Muscle layer of duodenum (tissue), 2 donors: ENCODE data around the gene SHROOM3.
"Not testable (repeated sequence)": the region's sequence is repeated elsewhere in the genome, so short reads cannot be mapped to it uniquely, and the experiment has no call there.

Experiments used
- H3K27ac ChIP-seq: one replicate; pipeline ENCODE4 v1.7.0; 2013; ENCODE audit warnings: mild to moderate bottlenecking, low read length
- H3K27me3 ChIP-seq: one replicate; pipeline ENCODE4 v1.7.0; 2013; ENCODE audit warnings: low read depth, mild to moderate bottlenecking, control low read depth, low read length
- H3K36me3 ChIP-seq, 2 donors: one replicate each; pipeline ENCODE4 v1.7.0; 2013; ENCODE audit warnings: low read length in 2 of 2, control low read depth in 1 of 2, mild to moderate bottlenecking in 1 of 2; ENCODE audit not compliant: insufficient read depth in 2 of 2, control insufficient read depth in 1 of 2
- H3K4me1 ChIP-seq, 2 donors: one replicate each; pipeline ENCODE4 v1.7.0; 2013; ENCODE audit warnings: low read length in 2 of 2, mild to moderate bottlenecking in 2 of 2, control low read depth in 1 of 2, moderate library complexity in 1 of 2; ENCODE audit not compliant: insufficient read depth in 2 of 2, control insufficient read depth in 1 of 2
- H3K4me3 ChIP-seq, 2 donors: one replicate each; pipeline ENCODE4 v1.7.0; 2013; ENCODE audit warnings: low read length in 2 of 2, low read depth in 1 of 2, mild to moderate bottlenecking in 1 of 2
- H3K9me3 ChIP-seq, 2 donors: one replicate each; pipeline ENCODE4 v1.7.0; 2013; ENCODE audit warnings: low read length in 2 of 2, control low read depth in 1 of 2, mild to moderate bottlenecking in 1 of 2; ENCODE audit not compliant: control insufficient read depth in 1 of 2
- donor health status: healthy.

SHROOM3 gene

DNA sequence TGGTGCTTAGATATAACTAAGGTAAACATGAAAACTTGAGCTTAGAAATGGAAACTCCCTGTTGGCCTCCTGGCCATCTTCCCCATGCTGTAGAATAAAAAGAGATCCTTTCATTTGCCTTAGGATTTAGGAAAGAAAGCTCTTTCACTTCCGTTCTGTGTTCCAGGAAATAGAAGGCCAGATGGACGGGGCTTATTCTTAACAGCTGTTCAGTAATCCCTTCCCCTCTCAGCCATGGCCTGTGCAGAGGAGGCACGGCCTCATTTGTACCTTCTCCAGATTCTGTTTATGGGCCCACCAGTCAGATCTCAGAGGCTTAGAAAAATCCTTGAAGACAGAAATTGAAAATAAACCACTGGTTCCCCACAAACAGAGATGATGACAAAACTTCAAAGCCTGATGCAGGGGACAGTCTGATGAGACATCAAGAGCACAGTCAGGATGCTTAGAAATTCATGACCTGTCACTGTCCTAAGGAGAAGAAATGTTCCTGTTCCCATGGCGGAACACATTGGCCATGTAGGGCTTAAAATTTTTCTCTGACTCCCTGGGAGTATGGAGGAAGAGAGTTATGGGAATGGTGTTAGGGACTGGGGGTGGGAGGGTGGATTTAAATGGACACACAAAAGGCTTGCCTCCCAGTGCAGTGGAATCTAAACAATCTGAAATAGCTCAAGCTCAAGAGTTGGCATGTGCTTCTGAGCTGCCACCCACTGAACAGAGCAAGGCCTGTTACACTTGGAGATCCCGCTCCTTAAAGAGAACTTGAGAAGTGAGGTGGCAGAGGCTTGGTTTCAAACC lies 274.1 kb downstream of the SHROOM3 start:
- H3K4me3 ChIP-seq = no peak overlapping the region
- H3K27me3 ChIP-seq = no peaks in the 10 kb centered on the region
- peaks cover 8 to 10% of the 10 kb centered on the region in 2 donors for H3K4me1 ChIP-seq
- no peaks in the 10 kb centered on the region for H3K36me3 ChIP-seq
- no peaks in the 10 kb centered on the region for H3K9me3 ChIP-seq
- H3K27ac ChIP-seq = peak overlapping the region; percentile 68

DNA sequence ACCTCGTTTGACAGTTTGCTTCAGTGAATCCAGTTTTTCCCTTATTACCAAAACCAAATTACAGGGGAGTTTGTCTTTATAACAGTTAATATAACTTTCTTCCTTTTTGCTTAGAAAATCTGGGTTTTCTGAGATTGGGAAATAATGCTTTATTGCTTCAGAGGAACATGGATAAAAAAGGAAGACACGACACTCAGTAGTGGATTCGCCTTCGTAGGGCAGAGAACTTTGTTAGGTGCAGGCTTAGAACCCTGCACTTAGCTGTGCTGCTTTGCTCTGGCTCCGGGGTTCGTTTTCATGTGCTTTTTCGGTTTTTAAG lies 274.7 kb downstream of the SHROOM3 start:
- no peaks in the 10 kb centered on the region for H3K36me3 ChIP-seq
- peak overlapping the region; percentile 68 for H3K27ac ChIP-seq
- no peaks in the 10 kb centered on the region for H3K9me3 ChIP-seq
- H3K4me3 ChIP-seq = no peak overlapping the region
- peaks cover 3 to 4% of the 10 kb centered on the region in 2 donors for H3K4me1 ChIP-seq
- H3K27me3 ChIP-seq = no peaks in the 10 kb centered on the region

DNA sequence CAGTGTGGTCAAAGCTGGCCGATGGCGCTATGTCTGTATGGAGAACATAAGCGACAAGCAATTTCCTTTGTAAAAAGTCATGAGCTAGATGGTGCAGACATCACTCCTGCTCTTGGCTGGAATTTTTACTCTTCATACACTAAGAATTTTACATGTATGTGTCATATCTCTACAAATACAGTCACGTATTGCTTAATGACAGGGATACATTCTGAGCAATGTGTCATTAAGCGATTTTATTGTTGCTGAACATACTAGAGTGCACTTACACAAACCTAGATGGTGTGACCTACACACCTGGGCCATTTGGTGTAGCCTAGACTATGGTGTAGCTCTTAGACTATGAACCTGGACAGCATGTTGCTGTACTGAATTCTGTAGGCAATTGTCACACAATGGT lies 277.5 kb downstream of the SHROOM3 start:
- Histone ChIP-seq H3K4me3 (no peak overlapping the region), H3K27me3 (no peaks in the 10 kb centered on the region), H3K36me3 (no peaks in the 10 kb centered on the region), H3K9me3 (no peaks in the 10 kb centered on the region), H3K27ac (no peak overlapping the region), H3K4me1 (no peaks in the 10 kb centered on the region)

DNA sequence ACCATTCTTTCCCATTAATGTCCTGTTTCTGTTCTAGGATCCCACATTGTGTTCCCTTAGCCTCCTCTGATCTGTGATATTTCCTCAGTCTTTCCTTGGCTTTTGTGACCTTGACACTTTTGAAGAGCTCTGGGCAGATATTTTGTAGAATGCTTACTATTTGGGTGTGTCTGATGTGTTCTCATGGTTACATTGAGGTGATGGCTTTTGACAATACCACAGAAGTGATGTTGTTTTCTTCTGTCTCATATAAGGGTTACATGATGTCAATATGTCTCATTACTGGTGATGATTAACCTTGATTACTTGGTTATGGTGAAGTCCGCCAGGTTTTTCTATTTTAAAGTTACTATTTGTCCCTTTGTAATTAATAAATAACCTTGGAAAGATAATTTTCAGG lies 279.2 kb downstream of the SHROOM3 start:
- Histone ChIP-seq H3K9me3 (no peaks in the 10 kb centered on the region), H3K27me3 (no peaks in the 10 kb centered on the region), H3K36me3 (no peaks in the 10 kb centered on the region), H3K27ac (no peak overlapping the region), H3K4me1 (no peaks in the 10 kb centered on the region), H3K4me3 (no peak overlapping the region)

DNA sequence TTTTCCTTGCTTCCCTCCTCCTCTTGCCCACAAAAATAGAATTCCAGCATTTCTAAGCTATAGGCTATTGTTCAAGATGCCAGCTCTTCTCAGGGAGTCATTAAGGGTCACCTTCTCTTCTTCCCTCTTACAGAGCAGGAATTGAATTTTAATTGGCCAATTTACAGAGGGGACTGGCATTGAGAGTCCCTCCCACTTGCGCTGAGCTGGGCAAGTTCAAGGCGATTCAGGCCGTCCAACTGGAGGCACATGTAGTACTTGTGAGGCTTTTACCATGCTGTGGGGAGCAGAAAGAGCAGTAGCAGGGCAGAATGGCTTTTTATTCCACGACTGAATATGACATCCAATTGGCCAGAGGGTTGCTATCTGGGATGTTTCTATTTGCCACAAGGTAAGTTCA lies 281.0 kb downstream of the SHROOM3 start:
- no peaks in the 10 kb centered on the region for H3K27me3 ChIP-seq
- no peak overlapping the region for H3K4me3 ChIP-seq
- no peaks in the 10 kb centered on the region for H3K4me1 ChIP-seq
- H3K9me3 ChIP-seq = no peaks in the 10 kb centered on the region
- H3K36me3 ChIP-seq = no peaks in the 10 kb centered on the region
- no peak overlapping the region for H3K27ac ChIP-seq

GRCh38 chr4:76716658-76717057 lies 281.6 kb downstream of the SHROOM3 start:
- Histone ChIP-seq H3K9me3 (no peaks in the 10 kb centered on the region), H3K4me3 (no peak overlapping the region), H3K27ac (no peak overlapping the region), H3K27me3 (no peaks in the 10 kb centered on the region), H3K4me1 (no peaks in the 10 kb centered on the region), H3K36me3 (no peaks in the 10 kb centered on the region)

- H3K36me3 ChIP-seq = no peaks in the 10 kb centered on the region
- no peaks in the 10 kb centered on the region for H3K9me3 ChIP-seq
- H3K4me3 ChIP-seq = no peak overlapping the region
- H3K27me3 ChIP-seq = no peaks in the 10 kb centered on the region
- no peak overlapping the region for H3K27ac ChIP-seq
- no peaks in the 10 kb centered on the region for H3K4me1 ChIP-seq
Measured at GRCh38 chr4:76717431-76717830, 282.4 kb downstream of the SHROOM3 start.

- H3K36me3 ChIP-seq = no peaks in the 10 kb centered on the region
- no peaks in the 10 kb centered on the region for H3K9me3 ChIP-seq
- H3K27me3 ChIP-seq = no peaks in the 10 kb centered on the region
- H3K4me3 ChIP-seq = no peak overlapping the region
- no peak overlapping the region for H3K27ac ChIP-seq
- no peaks in the 10 kb centered on the region for H3K4me1 ChIP-seq
Measured at GRCh38 chr4:76718021-76718420, 283.0 kb downstream of the SHROOM3 start.

DNA sequence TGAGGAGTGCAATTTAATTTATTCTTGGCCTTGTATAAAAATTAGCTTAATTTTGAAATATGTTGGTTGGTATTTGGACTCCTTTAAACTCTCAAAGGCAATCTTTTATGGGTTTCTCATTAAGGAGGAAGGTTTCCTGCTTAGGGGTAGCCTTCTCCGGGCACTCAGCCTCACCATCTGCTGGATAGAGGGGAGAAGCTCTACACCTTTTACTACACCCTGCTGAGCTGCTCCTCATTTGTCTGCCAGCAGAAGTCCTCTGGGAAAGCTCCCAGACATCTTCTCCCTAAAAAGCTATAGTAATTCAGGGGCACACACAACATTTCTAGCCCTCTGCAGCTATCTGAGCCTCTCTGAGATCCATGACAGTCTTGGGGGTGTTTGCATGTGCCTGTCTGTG lies 283.8 kb downstream of the SHROOM3 start:
- H3K4me3 ChIP-seq = no peak overlapping the region
- no peaks in the 10 kb centered on the region for H3K9me3 ChIP-seq
- no peak overlapping the region for H3K27ac ChIP-seq
- peaks cover 0 to 3% of the 10 kb centered on the region in 2 donors for H3K4me1 ChIP-seq
- H3K36me3 ChIP-seq = no peaks in the 10 kb centered on the region
- no peaks in the 10 kb centered on the region for H3K27me3 ChIP-seq

DNA sequence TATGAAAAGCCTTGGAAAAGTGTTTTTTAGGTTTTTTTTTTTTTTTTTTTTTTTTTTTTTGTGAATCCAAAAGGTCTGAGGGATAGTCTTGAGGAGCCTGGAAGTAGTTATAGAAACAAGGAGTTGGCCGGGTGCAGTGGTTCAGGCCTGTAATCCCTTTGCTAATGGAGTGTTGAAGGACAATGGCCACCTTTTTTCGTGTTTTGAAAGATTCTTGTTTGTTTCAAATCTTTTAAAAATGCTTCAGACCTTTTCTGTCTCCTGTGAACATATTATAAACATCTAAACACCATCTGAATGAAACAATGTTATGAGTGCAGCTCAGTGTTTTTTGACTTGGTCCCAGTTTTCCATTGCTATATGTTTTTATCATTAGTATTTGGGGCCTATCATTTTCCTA lies 285.1 kb downstream of the SHROOM3 start:
- H3K27me3 ChIP-seq = no peaks in the 10 kb centered on the region
- H3K27ac ChIP-seq = no peak overlapping the region
- peaks cover 0 to 4% of the 10 kb centered on the region in 2 donors for H3K4me1 ChIP-seq
- H3K36me3 ChIP-seq = no peaks in the 10 kb centered on the region
- H3K9me3 ChIP-seq = no peaks in the 10 kb centered on the region
- H3K4me3 ChIP-seq = no peak overlapping the region

DNA sequence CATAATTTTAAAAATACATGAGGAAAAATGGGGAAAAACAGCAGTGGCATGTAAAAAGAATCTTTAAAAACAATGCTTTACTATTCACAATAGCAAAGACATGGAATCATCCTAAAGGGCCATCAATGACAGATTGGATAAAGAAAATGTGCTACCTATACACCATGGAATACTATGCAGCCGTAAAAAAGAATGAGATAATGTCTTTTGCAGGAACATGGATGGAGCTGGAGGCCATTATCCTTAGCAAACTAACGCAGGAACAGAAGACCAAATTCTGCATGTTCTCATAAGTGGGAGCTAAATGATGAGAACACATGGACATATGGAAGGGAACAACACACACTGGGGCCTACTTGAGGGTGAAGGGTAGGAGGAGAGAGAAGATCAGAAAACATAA lies 287.1 kb downstream of the SHROOM3 start:
- not testable (repeated sequence) for H3K9me3 ChIP-seq, H3K27me3 ChIP-seq, H3K4me1 ChIP-seq, H3K27ac ChIP-seq, H3K4me3 ChIP-seq, H3K36me3 ChIP-seq

GRCh38 chr4:76722838-76723237 lies 287.8 kb downstream of the SHROOM3 start:
- Histone ChIP-seq H3K27ac (peak overlapping the region; percentile 16), H3K27me3 (no peaks in the 10 kb centered on the region)

More at GRCh38 chr4:76722838-76723237, 287.8 kb downstream of the SHROOM3 start:
- no peak overlapping the region for H3K4me3 ChIP-seq
- H3K4me1 ChIP-seq = peaks cover 0 to 4% of the 10 kb centered on the region in 2 donors
- no peaks in the 10 kb centered on the region for H3K36me3 ChIP-seq
- no peaks in the 10 kb centered on the region for H3K9me3 ChIP-seq
